ENCODE data around the gene FOXE3. TPM values are rescaled to one million over a fixed set of nuclear protein-coding genes. Genes with fewer than 3 reads are reported as not detected.

The FOXE3 gene
- total RNA-seq, 4 donors from 2014 or later, result not detected

- ATAC-seq (ENCODE audit: low FRiP score), result no peak
- no peak for TF ChIP-seq CTCF (IDR thresholded peaks at IDR 0.05)
- DNase-seq (ENCODE audit: low spot score), result no peak
Measured at GRCh38 chr1:47434051-47434842, 18.2 kb downstream of the FOXE3 start.

- no peak for TF ChIP-seq CTCF (IDR thresholded peaks at IDR 0.05)
- ATAC-seq (ENCODE audit: low FRiP score) (no peak), DNase-seq (ENCODE audit: low spot score) (no peak)
Measured at GRCh38 chr1:47435506-47436303, 19.6 kb downstream of the FOXE3 start.

GRCh38 chr1:47436304-47436978, 20.4 kb downstream of the FOXE3 start:
- TF ChIP-seq CTCF (IDR thresholded peaks at IDR 0.05), result peak in 2 of 3 donors; percentile 32 to 49
- peak; percentile 76 for DNase-seq (ENCODE audit: low spot score)
- ATAC-seq (ENCODE audit: low FRiP score), result peak; percentile 39

GRCh38 chr1:47436979-47437446, 20.9 kb downstream of the FOXE3 start:
- ATAC-seq (ENCODE audit: low FRiP score) (peak; percentile 22), DNase-seq (ENCODE audit: low spot score) (no peak)
- no peak for TF ChIP-seq CTCF (IDR thresholded peaks at IDR 0.05)

GRCh38 chr1:47437447-47438164, 21.5 kb downstream of the FOXE3 start, which contains the start of gene FOXD2:
Gene FOXD2 (plus strand): TSS chr1:47438044. CDS start chr1:47438136, 92 bp downstream.
- DNase-seq (ENCODE audit: low spot score), result peak; percentile 71
- ATAC-seq (ENCODE audit: low FRiP score), result peak; percentile 73
- TF ChIP-seq CTCF (IDR thresholded peaks at IDR 0.05), result peak in 2 of 3 donors; percentile 62 to 75
